NCI-H748 treated with DMSO at 0.1 percent for 48 hours (cell line): ENCODE results near the gene CITED1.

Experiments used
- DNase-seq: peaks from one replicate; lab custom pipeline; 2025; lab: John Stamatoyannopoulos, UW

Gene CITED1

DNA sequence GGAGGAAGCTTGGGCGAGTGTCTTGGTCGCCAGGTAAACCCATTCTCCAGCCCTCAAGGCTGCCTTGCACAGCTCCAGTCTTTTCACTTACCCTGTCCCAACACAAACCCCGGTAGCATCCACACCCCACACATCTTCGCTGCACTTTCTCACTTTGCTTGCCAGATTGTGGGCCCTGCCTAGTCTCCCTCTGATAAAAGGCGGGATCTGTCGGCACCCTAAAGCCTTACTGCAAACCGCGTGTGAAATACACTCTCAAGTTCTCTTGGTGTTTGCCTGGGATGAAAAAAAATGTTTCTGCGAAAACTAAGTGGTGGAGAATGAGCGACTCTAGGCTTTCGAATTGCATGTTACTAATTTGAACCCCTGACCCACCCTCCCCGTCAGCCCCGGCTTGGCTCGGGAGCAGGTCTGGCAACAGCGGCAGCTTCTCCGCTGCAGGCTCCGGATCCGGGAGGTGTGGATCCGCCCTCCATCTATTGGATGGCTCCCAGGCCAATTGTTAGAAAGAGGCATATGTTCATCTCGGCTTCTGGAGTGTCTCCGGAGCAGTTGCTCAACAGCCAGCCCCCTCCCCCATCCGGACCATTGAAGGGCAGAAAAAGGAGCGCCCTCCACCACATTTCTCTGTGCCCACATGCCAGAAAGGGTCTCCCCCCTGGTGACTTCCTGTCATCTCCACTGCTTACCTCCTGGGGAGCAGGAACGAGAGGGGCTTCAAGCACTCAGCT is 3.0 kb upstream of the CITED1 start:
- DNase-seq: no peak

DNA sequence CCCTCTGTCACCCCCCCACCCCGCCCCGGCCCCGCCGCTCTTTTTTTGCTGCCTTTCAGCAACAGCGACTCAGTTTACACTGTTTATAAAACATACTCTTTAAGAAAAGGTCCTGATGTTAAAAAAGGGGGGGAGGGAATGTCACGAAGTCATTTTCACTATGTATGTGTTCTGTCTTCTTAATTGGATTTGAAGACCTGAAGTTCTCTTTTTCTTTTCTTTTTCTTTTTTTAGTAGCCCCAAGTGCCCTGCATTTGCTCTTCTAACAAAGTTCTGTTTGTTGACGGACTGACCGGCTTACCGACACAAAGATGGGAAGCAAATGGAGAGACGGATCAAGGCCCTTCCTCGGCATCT is 2.5 kb upstream of the CITED1 start:
- DNase-seq: no peak

GRCh38 chrX:72307646-72308051 is 1.9 kb upstream of the CITED1 start:
- no peak for DNase-seq

DNA sequence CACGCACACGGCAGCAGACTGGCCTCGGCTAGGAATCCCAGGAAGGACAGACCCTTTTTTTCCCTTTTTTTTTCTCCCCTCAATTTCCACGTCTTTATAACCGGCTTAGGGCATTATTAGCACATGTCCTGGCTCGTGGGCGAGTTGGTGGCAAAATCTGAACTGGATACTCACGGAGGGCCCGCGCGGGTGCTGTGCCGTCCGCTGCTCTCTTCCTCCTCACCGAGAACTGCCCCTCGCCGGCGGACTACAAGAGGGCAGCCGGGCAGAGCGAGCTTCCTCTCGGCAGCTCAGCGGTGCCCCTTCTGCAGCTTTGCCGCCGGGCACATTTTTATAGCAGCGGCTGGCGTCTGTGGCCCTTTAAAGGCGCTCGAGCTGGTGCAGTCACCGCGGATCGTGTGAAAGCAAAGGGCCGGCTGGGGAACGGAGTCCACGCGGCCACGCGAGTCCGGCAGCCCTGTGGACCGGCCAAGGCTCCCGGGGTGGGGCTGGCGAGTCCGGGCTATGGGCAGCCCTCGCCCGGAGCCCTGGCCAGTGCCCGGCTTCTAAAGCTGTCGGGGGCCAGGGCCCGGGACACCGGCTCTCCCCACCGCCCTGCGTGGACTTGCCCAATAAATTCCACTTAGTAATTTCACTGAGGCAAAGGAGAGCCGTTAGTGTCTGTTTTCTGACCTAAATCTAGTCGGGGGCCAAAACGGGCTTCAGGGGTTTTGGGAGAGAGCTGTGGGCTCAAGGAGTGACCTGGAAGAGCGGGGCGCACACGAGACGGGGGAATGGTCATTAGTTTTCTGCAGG is 1.3 kb upstream of the CITED1 start:
- DNase-seq: no peak

DNA sequence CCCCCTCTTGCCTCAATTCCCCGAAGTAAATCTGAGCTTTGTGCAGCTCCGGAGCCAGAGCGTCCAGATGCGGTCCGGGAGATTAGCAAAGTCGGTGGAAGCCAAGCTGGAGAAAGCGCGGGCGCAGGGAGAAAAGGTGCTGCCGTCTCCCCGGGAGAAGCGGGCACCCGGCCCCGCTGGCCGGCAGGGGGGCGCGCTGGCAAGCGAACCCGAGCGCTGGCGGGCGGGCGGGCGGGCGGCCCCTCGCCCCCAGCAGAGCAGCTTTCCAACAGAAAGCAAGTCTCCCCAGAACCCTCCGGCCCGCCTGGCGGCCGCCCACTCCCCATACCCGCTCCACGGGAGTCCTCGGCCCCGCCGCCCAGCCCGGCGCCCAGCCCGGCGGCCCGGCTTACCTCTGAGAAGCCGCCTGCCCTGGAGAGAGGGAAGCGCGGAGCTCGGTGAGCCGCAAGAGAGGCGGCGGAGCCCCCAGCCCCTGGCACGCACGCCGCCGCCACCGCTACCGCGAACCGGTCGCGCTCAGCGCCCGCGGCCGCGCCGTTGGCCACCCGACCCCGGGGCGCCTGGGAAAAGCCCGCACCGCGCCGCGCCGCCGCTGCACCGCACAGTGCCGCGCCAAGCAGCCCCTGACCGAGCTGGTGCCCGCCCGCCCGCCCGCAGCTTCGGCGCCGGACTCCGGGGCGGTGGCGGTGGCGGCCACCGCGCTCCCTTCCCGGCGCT is 529 bp upstream of the CITED1 start:
- DNase-seq: no peak

DNA sequence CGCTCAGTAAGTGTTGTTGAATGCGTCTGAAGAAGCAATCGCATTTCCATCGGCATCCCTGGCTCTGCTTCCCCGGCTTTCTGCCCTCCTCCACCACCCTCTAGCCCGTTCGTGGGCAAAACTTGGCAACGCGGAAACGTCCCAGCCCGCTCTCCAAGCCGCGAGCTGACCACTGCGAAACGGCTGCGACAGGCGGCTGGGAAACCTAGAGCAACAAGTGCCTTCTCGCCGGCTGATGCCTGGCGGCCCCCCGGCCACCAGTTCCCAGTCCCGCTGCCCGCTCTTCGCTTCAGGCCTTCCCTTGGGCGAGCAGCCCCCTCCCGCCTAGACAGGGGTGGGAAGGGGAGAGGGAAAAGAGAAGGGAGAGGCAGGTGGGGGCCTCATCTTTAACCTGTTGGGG is 837 bp downstream of the CITED1 start:
- DNase-seq: no peak

DNA sequence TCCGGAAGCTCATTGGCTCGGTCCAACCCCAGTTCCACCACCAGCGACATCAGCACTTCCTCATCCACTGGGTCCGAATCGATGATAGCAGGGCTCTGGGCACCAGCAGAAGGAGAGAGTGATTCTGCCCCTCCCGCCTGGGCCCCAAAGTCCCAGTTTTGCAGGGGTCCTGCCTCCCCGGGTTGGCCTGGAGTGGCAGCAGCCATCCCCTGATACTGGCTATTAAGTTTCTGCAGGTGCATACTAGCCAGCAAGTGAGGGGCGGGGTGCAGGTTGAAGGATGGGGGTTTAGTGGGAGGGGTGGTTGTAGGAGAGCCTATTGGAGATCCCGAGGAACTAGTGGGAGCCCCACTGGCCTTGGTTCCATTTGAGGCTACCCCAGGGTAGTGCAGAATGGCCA is 3.9 kb downstream of the CITED1 start:
- DNase-seq: no peak

DNA sequence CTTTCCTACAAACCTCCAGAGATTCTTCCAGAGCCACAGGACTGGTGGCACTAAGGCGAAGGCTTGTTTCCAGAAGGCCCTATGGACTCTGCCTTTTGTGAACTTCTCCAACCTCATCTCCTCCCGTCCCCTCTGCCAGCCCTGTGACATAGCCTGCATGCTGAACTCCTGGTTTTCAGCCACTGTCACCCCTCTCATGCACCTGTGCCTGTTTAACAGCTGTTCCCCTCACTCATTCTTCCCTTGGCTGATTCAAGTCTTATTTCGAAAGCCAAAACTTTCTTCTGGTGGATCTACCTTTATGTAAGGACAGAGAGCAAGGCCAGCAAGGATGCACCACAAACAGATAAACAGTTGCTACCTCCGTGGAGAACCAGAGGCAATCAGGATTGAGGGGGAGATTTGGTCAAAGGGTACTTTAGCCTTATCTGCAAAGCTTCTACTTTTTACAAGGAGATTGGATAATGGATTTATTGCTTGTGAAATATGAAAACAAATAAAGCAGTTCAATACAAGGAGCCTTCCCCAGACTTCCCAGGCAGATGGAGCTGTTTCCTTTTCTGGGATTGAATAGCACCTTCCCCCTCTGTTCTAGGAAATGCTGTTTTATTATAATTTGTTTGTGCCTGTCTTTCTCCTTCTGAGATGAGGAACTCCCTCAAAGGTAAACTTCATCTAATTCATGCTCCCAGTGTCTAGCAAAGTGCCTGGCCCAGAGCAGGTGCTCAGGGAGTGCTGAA is 5.7 kb downstream of the CITED1 start:
- DNase-seq: no peak

GRCh38 chrX:72297953-72298730 is 7.6 kb downstream of the CITED1 start:
- no peak for DNase-seq

DNA sequence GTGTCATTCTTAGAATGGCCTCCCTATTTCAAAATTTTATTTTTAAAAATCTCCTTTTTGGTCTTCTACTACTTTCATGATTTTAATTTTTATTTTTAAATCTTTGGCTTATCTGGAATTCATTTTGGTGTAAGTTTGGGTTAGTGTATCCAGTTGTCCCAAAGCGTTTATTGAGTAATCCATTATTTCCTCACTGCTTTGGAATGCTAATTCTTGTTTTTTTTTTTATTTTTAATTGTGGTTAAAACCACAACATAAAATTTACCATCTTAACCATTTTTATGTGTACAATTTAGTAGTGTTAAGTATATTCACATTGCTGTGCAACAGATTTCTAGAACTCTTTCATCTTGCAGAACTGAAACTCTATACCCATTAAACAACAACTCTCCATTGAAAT is 8.7 kb downstream of the CITED1 start:
- no peak for DNase-seq

GRCh38 chrX:72295745-72296144 is 10.0 kb downstream of the CITED1 start:
- no peak for DNase-seq

DNA sequence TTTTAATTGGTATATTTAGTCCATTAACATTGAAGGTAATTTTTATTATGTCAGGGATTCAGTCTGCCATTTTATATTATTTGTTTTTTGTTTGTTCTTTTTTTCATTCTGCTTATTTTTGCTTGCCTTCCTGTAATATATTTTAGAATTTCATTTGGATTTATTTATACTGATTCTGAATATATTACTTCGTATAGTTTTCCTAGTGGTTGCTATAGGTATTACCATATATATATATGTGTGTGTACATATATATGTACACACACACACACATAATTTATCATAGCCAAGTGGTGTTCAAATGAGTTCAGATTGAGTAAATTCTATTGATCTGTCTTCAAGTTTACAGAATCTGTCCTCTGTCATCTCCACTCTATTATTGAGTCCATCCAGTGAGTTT is 11.2 kb downstream of the CITED1 start:
- DNase-seq: no peak

- no peak for DNase-seq
Observed at GRCh38 chrX:72282302-72282701, 23.4 kb downstream of the CITED1 start.

GRCh38 chrX:72280321-72280845 is 25.3 kb downstream of the CITED1 start:
- no peak for DNase-seq

DNA sequence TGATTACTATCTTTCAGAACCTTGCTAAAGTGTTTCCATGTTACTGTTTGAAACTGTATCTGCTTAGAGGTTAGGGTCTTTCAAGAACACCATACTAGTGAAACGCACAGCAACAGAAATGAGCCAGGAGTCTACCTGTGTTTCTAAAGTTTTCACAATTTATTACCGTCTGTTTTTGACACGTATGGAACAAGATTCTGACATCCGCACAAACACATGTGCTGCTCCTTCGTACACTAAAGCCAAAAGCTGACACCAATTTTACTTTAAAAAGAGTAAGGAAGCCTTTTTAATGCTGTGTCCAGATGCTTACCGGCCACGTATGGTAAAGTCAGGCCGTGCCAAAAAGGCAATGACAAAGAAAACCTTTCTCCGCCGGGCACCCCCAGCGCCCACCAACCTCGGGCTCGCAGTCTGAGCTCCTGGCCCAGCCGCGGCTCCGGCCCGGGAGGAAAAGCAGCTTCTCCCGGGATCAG is 29.2 kb downstream of the CITED1 start:
- DNase-seq: no peak

GRCh38 chrX:72274526-72274925 is 31.2 kb downstream of the CITED1 start:
- DNase-seq: no peak

- no peak for DNase-seq
Observed at GRCh38 chrX:72273718-72274117, 32.0 kb downstream of the CITED1 start.

- no peak for DNase-seq
Observed at GRCh38 chrX:72272868-72273267, 32.8 kb downstream of the CITED1 start.

DNA sequence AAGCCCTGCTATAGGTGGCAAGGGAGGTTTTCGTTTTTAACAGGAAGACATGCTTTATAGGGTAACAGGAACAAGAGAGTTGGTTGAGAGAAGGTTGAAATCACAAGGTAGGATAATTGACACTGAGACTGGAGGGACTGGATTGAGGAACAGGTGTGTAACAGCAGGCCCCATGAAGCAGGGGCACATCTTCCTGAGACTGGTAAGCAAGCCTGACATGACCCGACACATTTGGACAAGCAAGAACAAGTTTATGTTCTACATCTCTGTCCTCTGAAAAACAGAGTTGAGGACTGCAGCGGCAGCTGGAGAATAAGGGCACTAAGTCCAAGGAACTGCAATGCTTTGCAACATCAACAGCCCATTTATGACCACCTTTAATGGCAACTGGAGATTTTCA is 33.9 kb downstream of the CITED1 start:
- DNase-seq: no peak

GRCh38 chrX:72271091-72271788 is 34.5 kb downstream of the CITED1 start:
- no peak for DNase-seq
